GM18508 (cell line): ENCODE results near the gene KCNJ10.

Experiments
- ATAC-seq: cut with Tn5 transposase; IDR thresholded peaks from one replicate; pipeline ENCODE4 v1.9.1; 2021; ENCODE audit warnings: moderate number of reproducible peaks; ENCODE audit not compliant: insufficient read depth, unreplicated experiment

KCNJ10 gene

DNA sequence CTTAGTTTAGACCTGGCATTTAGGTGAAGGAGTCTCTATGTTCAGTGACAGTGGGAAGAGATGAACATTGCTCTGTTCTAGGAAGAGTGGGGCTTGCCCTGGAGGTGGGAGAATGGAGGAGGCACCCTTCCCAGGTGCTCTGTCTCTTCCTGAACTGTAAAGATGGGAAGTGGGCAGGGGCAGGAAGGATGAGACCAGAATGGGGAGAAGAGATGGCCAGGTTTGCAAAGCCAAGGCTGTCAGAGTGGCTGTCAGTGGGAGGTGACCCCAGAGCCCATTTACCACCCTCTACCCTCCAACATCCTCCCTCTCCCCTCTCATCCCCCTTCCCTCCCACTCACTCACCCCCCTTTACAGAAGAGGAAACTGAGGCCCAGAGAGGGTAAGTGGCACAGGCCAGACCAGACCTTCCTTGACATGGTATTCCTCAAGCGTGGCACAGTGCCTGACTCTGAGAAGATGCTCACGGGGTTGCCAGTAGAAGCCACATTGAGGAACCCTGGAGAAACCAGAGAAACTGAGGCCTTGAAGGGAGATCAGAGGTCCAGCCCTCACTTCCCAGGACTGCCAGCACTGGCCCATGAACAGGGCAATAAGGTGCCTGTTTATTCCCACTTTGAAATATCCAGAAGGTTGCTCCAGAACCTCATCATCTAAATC lies 29.9 kb upstream of the KCNJ10 start:
- ATAC-seq = no peak

- peak; percentile 43 for ATAC-seq
Measured at GRCh38 chr1:160098852-160099561, 29.0 kb upstream of the KCNJ10 start.

DNA sequence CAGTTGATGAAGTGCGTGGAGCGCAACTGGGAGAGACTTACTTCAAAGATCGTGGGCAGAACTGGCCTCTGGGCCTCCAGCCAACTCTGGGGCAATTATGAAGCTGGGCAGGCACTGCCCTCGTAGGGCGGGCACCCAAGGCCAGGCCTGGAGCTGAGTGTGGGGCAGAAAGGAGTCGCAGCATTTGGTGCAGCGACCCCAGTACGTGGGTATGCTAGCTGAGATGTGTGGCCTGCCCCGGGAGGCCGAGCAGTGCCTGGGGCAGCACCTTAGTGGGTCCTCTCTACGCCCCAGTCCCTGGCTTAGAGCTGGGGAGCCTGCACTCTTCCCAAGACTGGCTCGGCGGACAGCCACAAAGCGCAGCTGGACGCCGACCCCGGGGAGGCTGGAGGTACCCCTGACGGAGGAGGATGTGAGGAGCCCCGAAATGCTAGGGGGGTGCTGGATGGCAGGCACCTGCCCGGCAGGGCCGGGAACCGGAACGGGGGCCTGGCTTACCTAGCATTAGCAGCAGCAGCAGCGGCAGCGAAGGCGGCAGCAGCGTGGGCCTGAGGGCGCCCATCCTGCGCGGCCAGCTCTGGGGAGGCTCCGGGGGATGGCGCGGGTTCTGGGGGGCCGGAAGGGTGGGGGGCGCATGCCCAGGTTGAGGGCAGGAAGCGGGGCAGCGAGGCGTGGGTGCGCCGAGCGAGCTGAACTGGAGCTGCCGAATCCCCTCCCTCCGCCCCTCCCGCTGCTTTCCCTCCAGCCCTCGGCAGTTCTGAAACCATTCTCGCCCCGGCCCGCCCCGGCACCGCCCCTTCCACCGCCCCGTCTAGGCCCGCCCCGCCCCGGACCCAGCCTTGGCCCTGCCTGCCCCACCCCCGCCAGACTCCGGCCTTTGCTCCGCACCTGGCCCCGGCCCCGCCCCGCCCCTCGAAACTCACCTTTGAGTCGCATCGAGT lies 28.2 kb upstream of the KCNJ10 start, which contains the start of gene IGSF8:
Gene IGSF8, minus strand, starts transcription at position 709 of the 941 bp plus-strand sequence. Its CDS starts 147 bp downstream, at position 562.
- no peak for ATAC-seq

DNA sequence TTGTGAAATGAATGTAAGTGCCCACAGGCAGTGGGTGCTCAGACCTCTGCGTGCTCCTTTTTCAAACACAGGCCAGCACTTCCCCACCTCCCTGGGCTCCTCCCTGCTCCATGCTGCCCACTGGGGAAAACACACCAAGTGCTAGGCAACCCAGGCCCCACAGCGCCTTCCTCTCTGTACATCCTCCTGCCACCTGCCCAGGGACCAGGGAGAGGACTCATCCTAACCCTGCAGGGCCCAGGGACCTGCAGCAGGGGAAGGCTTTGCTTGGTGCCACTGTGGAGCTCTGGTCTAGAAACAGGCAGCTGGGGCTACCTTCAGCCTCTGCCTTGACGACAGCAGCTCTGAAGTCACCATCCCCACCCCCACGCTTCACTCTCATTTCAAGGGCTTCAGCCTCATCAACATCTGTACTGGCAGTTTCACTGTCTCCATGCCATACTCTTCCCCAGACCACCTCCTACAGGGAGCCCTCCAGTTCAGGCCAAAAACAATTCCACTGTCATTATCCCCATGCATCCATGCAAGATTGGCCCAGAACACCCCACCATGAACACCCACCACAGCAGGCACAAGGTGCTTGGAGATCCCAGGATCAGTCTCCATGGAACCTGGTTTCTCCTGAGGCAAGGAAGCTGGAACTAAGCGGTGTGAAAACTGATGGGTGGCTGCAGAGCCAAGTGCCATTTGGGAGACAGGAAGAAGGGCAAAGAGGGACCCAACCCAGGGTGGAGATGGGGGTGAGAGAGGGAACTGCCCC lies 27.4 kb upstream of the KCNJ10 start:
- no peak for ATAC-seq

GRCh38 chr1:160096274-160097116 lies 26.5 kb upstream of the KCNJ10 start:
- ATAC-seq = no peak

- no peak for ATAC-seq
Measured at GRCh38 chr1:160095382-160096105, 25.6 kb upstream of the KCNJ10 start.

DNA sequence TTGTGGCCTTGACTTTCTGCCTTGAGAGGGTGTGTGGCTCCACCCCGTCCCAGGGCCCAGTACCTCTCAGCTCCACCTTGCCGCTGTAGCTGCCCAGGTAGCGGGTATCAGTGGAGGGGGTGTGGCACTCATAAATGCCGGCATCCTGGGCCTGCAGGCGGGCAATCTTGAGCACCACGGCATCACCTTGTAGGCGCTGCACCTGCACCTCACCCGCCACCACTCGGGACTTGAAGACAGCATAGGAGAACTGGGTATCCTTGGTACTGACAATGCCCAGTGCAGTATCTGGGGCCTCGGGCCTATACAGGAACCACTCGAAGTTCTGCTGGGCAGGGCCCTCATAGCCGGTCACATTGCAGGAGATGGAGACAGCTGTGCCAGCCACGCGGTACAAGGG lies 24.8 kb upstream of the KCNJ10 start:
- ATAC-seq = no peak

- no peak for ATAC-seq
Measured at GRCh38 chr1:160094291-160094625, 24.3 kb upstream of the KCNJ10 start.

GRCh38 chr1:160093624-160094290 lies 23.8 kb upstream of the KCNJ10 start:
- no peak for ATAC-seq

DNA sequence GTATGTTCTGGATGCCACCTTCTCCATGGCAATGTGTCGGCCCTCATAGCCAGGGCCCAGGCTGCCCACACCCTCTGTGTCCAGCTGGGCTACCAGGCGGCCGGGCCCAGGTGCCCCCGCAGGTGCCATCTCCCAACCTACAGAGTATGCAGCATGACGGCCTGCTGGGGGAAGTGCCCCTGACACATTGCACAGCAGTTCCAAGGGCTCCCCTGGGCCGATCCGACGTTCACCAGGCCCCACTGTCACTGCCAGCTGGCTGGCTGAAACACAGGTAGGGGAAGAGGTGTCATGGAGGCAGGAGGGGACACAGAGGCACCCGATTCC lies 23.1 kb upstream of the KCNJ10 start:
- no peak for ATAC-seq

DNA sequence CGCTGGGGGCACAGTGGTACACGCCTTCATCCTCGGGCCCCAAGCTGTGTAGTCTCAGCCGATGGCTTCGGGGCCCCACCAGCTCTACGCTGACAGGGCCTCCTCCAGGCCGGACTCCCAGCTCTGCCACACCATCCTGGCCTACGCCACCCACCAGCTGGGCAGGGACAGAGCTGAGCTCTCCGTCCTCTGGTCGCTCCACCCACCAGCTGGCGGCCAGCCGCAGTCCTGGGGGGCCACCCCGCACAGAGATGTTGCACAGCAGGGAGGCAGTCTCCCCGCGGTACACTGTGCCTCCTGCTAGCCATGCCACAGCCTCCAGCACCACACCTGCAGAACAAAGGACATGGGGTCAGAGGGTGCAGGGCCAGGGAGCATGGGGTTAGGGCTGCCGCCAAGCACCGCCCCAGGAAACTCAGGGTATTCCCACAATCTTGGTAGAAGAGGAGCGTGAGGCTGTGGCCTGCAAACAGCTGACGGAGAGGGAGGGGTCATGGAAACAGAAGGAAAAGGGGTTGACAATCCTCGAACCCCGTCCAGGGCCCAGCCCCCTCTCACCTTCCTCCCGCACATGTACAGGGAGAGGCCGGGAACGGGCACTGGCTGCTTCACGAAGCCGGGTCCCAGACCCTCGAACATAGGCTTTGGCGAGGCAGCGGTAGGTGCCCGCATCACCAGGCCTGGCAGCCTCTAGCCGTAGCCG lies 22.6 kb upstream of the KCNJ10 start:
- no peak for ATAC-seq

GRCh38 chr1:160091666-160092223 lies 21.8 kb upstream of the KCNJ10 start:
- ATAC-seq = no peak

DNA sequence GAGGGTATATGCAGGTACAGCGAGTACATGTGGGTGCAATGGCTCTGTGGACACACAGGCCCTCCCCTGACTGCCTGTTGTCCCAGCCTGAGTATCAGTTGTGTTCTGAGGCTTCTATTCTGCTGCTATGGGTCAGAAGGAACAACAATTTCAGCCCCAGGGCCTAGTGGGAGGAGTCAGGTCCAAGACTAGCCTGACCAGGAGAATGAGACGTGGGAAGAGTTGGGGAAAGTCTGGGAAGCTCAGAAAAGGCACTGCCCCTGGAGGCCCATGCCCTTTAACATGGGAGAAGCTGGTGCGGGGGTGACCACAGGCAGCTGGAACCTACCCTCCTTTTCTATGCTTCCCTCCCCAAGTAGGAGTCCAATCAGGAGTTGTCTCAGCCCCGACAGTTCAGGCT lies 20.8 kb upstream of the KCNJ10 start:
- no peak for ATAC-seq

DNA sequence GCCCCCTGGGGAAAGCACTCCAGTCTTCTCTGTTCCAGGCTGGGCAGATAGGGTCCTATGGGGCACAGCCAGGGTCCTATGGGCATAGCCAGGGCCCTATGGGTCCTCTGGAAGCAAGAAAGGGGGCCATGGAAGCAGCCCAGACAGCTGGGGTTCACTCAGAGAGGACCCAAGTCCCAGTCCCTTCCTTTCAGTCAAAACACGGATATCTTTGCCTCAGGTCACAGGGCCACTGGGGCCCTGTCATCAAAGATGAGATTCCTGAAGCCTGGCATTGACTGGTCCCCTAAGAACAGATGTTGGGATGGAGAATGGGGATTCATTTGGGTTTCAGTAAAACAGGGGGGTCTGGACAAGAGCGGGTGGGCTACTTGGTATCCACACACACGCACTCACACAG lies 19.9 kb upstream of the KCNJ10 start:
- ATAC-seq = no peak

GRCh38 chr1:160087118-160087662 lies 17.2 kb upstream of the KCNJ10 start:
- ATAC-seq = no peak

GRCh38 chr1:160086456-160086892 lies 16.5 kb upstream of the KCNJ10 start:
- ATAC-seq = no peak
